ENCODE results near the gene COPG2.

Gene COPG2

GRCh38 chr7:130553398-130554029 is 115.0 kb downstream of the COPG2 start:
- no peak for TF ChIP-seq EGR1 (IDR thresholded peaks at IDR 0.05)
- no peak for TF ChIP-seq EP300 (IDR thresholded peaks at IDR 0.05; ENCODE audit: borderline replicate concordance)
- no peak for TF ChIP-seq TAF1 (IDR thresholded peaks at IDR 0.05; ENCODE audit: low read depth)
- no peak for TF ChIP-seq MAX (IDR thresholded peaks at IDR 0.05)
- TF ChIP-seq RAD21 (IDR thresholded peaks at IDR 0.05; ENCODE audit: low read depth): no peak
- TF ChIP-seq TCF12 (IDR thresholded peaks at IDR 0.05; ENCODE audit: low read depth): no peak
- no peak for TF ChIP-seq FOXM1 (IDR thresholded peaks at IDR 0.05; ENCODE audit: borderline replicate concordance, low read depth)
- no peak for TF ChIP-seq USF1 (IDR thresholded peaks at IDR 0.05)

- no peak for TF ChIP-seq TEAD4 (IDR thresholded peaks at IDR 0.05)
- no peak for TF ChIP-seq YY1 (IDR thresholded peaks at IDR 0.05; ENCODE audit: low read depth)
- TF ChIP-seq MAX (IDR thresholded peaks at IDR 0.05): no peak
- TF ChIP-seq FOXM1 (IDR thresholded peaks at IDR 0.05; ENCODE audit: borderline replicate concordance, low read depth): no peak
- TF ChIP-seq CEBPB (IDR thresholded peaks at IDR 0.05): no peak
- no peak for TF ChIP-seq EGR1 (IDR thresholded peaks at IDR 0.05)
- TF ChIP-seq USF1 (IDR thresholded peaks at IDR 0.05): no peak
- no peak for TF ChIP-seq CREB1 (IDR thresholded peaks at IDR 0.05; ENCODE audit: low read depth)
- TF ChIP-seq ZBTB7A (IDR thresholded peaks at IDR 0.05; ENCODE audit: low read depth): no peak
- no peak for TF ChIP-seq REST (IDR thresholded peaks at IDR 0.05; ENCODE audit: low read depth)
- TF ChIP-seq RAD21 (IDR thresholded peaks at IDR 0.05; ENCODE audit: low read depth): no peak
- TF ChIP-seq TCF12 (IDR thresholded peaks at IDR 0.05; ENCODE audit: low read depth): no peak
- no peak for TF ChIP-seq EP300 (IDR thresholded peaks at IDR 0.05; ENCODE audit: borderline replicate concordance)
- TF ChIP-seq NFIC (IDR thresholded peaks at IDR 0.05): no peak
- TF ChIP-seq TAF1 (IDR thresholded peaks at IDR 0.05; ENCODE audit: low read depth): no peak
These were observed 124.2 kb downstream of the COPG2 start for GRCh38 chr7:130544356-130544755.

- TF ChIP-seq NFIC (IDR thresholded peaks at IDR 0.05): no peak
- no peak for TF ChIP-seq TAF1 (IDR thresholded peaks at IDR 0.05; ENCODE audit: low read depth)
- TF ChIP-seq EGR1 (IDR thresholded peaks at IDR 0.05): no peak
- TF ChIP-seq ZBTB7A (IDR thresholded peaks at IDR 0.05; ENCODE audit: low read depth): no peak
- no peak for TF ChIP-seq YY1 (IDR thresholded peaks at IDR 0.05; ENCODE audit: low read depth)
- TF ChIP-seq REST (IDR thresholded peaks at IDR 0.05; ENCODE audit: low read depth): no peak
- no peak for TF ChIP-seq MAX (IDR thresholded peaks at IDR 0.05)
- no peak for TF ChIP-seq USF1 (IDR thresholded peaks at IDR 0.05)
- TF ChIP-seq TCF12 (IDR thresholded peaks at IDR 0.05; ENCODE audit: low read depth): no peak
- TF ChIP-seq TEAD4 (IDR thresholded peaks at IDR 0.05): no peak
- TF ChIP-seq EP300 (IDR thresholded peaks at IDR 0.05; ENCODE audit: borderline replicate concordance): no peak
- no peak for TF ChIP-seq RAD21 (IDR thresholded peaks at IDR 0.05; ENCODE audit: low read depth)
- TF ChIP-seq CEBPB (IDR thresholded peaks at IDR 0.05): no peak
- no peak for TF ChIP-seq CREB1 (IDR thresholded peaks at IDR 0.05; ENCODE audit: low read depth)
- TF ChIP-seq FOXM1 (IDR thresholded peaks at IDR 0.05; ENCODE audit: borderline replicate concordance, low read depth): no peak
These were observed 125.0 kb downstream of the COPG2 start for GRCh38 chr7:130543487-130544010.

- TF ChIP-seq MAX (IDR thresholded peaks at IDR 0.05): no peak
- no peak for TF ChIP-seq TAF1 (IDR thresholded peaks at IDR 0.05; ENCODE audit: low read depth)
- TF ChIP-seq EP300 (IDR thresholded peaks at IDR 0.05; ENCODE audit: borderline replicate concordance): no peak
- no peak for TF ChIP-seq RAD21 (IDR thresholded peaks at IDR 0.05; ENCODE audit: low read depth)
- no peak for TF ChIP-seq CREB1 (IDR thresholded peaks at IDR 0.05; ENCODE audit: low read depth)
- no peak for TF ChIP-seq REST (IDR thresholded peaks at IDR 0.05; ENCODE audit: low read depth)
- TF ChIP-seq YY1 (IDR thresholded peaks at IDR 0.05; ENCODE audit: low read depth): no peak
- TF ChIP-seq TEAD4 (IDR thresholded peaks at IDR 0.05): no peak
- no peak for TF ChIP-seq ZBTB7A (IDR thresholded peaks at IDR 0.05; ENCODE audit: low read depth)
- TF ChIP-seq CEBPB (IDR thresholded peaks at IDR 0.05): no peak
- TF ChIP-seq FOXM1 (IDR thresholded peaks at IDR 0.05; ENCODE audit: borderline replicate concordance, low read depth): no peak
- TF ChIP-seq USF1 (IDR thresholded peaks at IDR 0.05): no peak
- TF ChIP-seq NFIC (IDR thresholded peaks at IDR 0.05): no peak
- TF ChIP-seq EGR1 (IDR thresholded peaks at IDR 0.05): no peak
These were observed 139.1 kb downstream of the COPG2 start for GRCh38 chr7:130529417-130529816.

Measured in Ishikawa (cell line).